Fibroblast of lung (primary cell): ENCODE data around the gene TBX3.

Experiments used
- CTCF ChIP-seq, 2 donors: IDR thresholded peaks in 1 of 2; conservative IDR thresholded peaks in 1 of 2; 1 replicate in 1 of 2; 2 replicates in 1 of 2; pipeline ENCODE4 v1.5.1; 2011 to 2012; ENCODE audit warnings: low read length in 2 of 2, control low read depth in 1 of 2, inconsistent platforms in 1 of 2, low read depth in 1 of 2, mild to moderate bottlenecking in 1 of 2
- EZH2 ChIP-seq: IDR thresholded peaks from 2 replicates; pipeline ENCODE4 v1.5.1; 2012; ENCODE audit warnings: low read length, control low read depth, mild to moderate bottlenecking; ENCODE audit errors: missing control alignments

- no peak for TF ChIP-seq CTCF (conservative IDR thresholded peaks at IDR 0.05 in 1 of 2, IDR thresholded peaks at IDR 0.05 in 1 of 2; ENCODE audit: low read depth in 1 of 2, low read length in 2 of 2)
- no peak for TF ChIP-seq EZH2
Measured at GRCh38 chr12:114688256-114688845, 4.4 kb upstream of the TBX3 start.
